NB4 (cell line): ENCODE data around the gene CDON.

Experiments used
- CTCF ChIP-seq: IDR thresholded peaks from one replicate; pipeline ENCODE4 v1.5.1; 2012; ENCODE audit warnings: low read depth, low read length
- POLR2A ChIP-seq: IDR thresholded peaks from 2 replicates; pipeline ENCODE4 v1.6.1; 2011; ENCODE audit warnings: mild to moderate bottlenecking; ENCODE audit not compliant: insufficient read length; ENCODE audit errors: extremely low read depth

GRCh38 chr11:126101251-126101929, 38.7 kb upstream of the CDON start:
- TF ChIP-seq CTCF = no peak
- no peak for TF ChIP-seq POLR2A
